ENCODE results near the gene GSTO1.
A peak's percentile ranks its signal among the peaks of the same experiment; 100 is the strongest.

The GSTO1 gene

DNA sequence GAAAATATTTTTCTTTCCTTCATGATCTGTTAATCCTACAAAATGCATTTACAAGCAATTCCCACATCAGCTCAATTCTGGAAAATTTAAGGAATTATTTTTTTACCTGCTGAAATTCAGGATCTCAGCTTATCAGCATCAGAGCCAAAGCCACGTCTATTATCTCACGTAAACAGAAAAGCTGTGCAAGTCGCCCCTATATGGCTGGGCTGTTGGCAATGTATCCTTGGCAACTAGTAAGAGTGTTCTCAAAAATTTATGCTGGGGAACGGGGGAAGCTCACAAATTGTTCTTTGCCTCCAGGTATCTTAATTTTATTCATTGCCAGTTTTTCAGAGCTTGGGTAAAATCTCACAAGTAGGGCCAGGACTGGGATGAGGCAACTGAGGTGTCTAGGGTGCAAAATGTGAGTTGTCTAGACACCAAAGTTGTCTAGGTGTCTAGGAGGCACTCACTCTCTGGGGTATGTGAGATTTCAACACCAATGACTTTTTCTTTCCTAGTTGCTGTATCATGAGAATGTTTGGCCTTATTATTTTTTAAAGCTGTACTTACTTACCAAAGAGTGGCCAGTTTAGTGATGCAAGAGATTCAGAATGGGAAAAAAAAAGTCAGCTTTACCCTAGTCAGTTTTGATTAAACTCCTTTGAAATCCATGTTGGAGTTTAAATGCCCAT, 19.3 kb downstream of the GSTO1 start:
- H3K4me3 ChIP-seq (ENCODE audit: insufficient read depth, low read depth, low read length) = no peak overlapping the region
- no peaks in the 10 kb centered on the region for H3K4me1 ChIP-seq (ENCODE audit: control insufficient read depth, insufficient read depth, low read length)
- WGBS, 2 experiments = 92 to 93% methylated on average over 4 of the region's 4 CpGs
- no peak overlapping the region for H3K27ac ChIP-seq (ENCODE audit: insufficient read depth, low read depth, low read length, poor library complexity, severe bottlenecking)
- H3K36me3 ChIP-seq (ENCODE audit: control insufficient read depth, insufficient read depth, low read length) = no peaks in the 10 kb centered on the region
- H3K27me3 ChIP-seq (ENCODE audit: control insufficient read depth, insufficient read depth, low read length, poor library complexity, severe bottlenecking) = peaks cover 14% of the 10 kb centered on the region
- no peaks in the 10 kb centered on the region for H3K9me3 ChIP-seq (ENCODE audit: control insufficient read depth, low read length)

DNA sequence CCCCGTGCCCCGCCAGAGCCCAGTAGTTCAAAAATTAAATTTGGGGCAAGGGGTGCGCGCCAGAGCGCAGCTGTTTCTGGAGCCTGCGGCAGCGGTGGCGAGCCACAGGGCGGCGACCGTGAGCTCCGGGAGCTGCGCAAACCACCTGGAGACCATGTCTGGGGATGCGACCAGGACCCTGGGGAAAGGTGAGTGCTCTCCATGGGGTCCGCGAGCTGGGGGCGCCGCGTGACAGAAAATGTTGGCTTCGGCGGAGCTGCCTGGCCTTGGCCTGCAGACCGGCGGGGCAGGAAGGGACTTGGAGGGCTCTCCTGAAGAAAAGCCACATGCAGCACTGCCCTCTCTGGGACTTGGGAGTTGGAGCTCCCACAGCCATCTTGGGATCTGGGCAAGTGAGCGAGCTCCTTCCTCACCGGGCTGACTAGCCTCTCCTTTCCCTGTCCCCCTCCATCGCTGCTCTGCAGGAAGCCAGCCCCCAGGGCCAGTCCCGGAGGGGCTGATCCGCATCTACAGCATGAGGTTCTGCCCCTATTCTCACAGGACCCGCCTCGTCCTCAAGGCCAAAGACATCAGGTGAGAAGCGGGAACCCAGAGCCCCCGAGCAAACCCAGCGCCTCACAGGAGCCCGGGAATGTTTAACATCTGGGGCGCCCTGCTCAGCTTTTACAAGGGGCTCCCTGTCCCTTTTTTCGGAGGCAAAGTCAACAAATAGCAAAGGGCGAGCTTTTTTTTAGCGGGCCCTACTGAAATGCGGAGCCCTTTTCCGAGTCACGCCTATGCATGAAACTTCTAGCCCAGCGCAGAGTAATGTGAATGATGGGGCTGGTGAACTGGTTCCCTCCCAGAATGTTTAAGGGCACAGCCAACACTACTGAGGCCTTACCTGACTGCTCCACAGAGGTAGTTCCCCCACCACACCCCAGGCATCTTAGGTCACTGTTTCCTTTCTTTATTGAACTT, 20.4 kb downstream of the GSTO1 start:
- H3K4me3 ChIP-seq (ENCODE audit: insufficient read depth, low read depth, low read length) = peak overlapping the region; percentile 35
- WGBS, 2 experiments = 47 to 48% methylated on average over 42 of the region's 42 CpGs
- no peaks in the 10 kb centered on the region for H3K9me3 ChIP-seq (ENCODE audit: control insufficient read depth, low read length)
- H3K36me3 ChIP-seq (ENCODE audit: control insufficient read depth, insufficient read depth, low read length) = no peaks in the 10 kb centered on the region
- peaks cover 14% of the 10 kb centered on the region for H3K27me3 ChIP-seq (ENCODE audit: control insufficient read depth, insufficient read depth, low read length, poor library complexity, severe bottlenecking)
- no peaks in the 10 kb centered on the region for H3K4me1 ChIP-seq (ENCODE audit: control insufficient read depth, insufficient read depth, low read length)
- H3K27ac ChIP-seq (ENCODE audit: insufficient read depth, low read depth, low read length, poor library complexity, severe bottlenecking) = no peak overlapping the region

DNA sequence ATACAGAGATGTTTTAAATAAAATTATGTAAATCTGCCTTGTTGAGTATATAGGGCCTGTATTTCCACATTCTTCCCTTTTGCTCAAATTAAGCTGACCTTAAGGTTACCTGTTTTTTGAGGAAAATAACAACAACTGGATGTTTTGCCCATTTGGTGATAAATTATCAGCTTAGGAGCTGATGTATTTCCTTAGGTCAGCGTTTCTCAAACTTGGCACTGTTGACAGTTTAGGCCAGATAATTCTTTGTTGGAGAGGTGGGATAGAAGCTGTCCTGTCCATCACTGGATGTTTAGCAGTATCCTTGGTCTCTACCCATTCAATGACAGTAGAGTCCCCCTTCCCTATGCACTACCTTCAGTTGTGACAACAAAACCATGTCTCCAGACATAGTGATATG, 21.5 kb downstream of the GSTO1 start:
- H3K9me3 ChIP-seq (ENCODE audit: control insufficient read depth, low read length) = no peaks in the 10 kb centered on the region
- peaks cover 14% of the 10 kb centered on the region for H3K27me3 ChIP-seq (ENCODE audit: control insufficient read depth, insufficient read depth, low read length, poor library complexity, severe bottlenecking)
- no peak overlapping the region for H3K4me3 ChIP-seq (ENCODE audit: insufficient read depth, low read depth, low read length)
- 87 to 89% methylated on average over 1 of the region's 1 CpG for WGBS, 2 experiments
- H3K36me3 ChIP-seq (ENCODE audit: control insufficient read depth, insufficient read depth, low read length) = no peaks in the 10 kb centered on the region
- H3K4me1 ChIP-seq (ENCODE audit: control insufficient read depth, insufficient read depth, low read length) = no peaks in the 10 kb centered on the region
- H3K27ac ChIP-seq (ENCODE audit: insufficient read depth, low read depth, low read length, poor library complexity, severe bottlenecking) = no peak overlapping the region

DNA sequence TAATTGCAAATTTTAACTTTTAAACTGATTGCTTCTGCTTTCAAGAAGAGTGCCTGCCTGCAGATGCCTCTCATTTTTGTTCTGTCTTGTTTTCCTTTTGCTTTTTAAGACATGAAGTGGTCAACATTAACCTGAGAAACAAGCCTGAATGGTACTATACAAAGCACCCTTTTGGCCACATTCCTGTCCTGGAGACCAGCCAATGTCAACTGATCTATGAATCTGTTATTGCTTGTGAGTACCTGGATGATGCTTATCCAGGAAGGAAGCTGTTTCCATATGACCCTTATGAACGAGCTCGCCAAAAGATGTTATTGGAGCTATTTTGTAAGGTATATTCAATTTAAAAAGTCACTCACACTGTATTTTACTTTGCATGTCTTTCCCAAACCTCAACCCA, 23.1 kb downstream of the GSTO1 start:
- Histone ChIP-seq H3K9me3 (ENCODE audit: control insufficient read depth, low read length) (no peaks in the 10 kb centered on the region), H3K27me3 (ENCODE audit: control insufficient read depth, insufficient read depth, low read length, poor library complexity, severe bottlenecking) (peaks cover 14% of the 10 kb centered on the region), H3K4me3 (ENCODE audit: insufficient read depth, low read depth, low read length) (no peak overlapping the region), H3K36me3 (ENCODE audit: control insufficient read depth, insufficient read depth, low read length) (no peaks in the 10 kb centered on the region), H3K27ac (ENCODE audit: insufficient read depth, low read depth, low read length, poor library complexity, severe bottlenecking) (no peak overlapping the region), H3K4me1 (ENCODE audit: control insufficient read depth, insufficient read depth, low read length) (no peaks in the 10 kb centered on the region)
- WGBS, 2 experiments = 89% methylated on average over 2 of the region's 2 CpGs; no CpG with 5 or more reads in 1 of the 2 experiments

DNA sequence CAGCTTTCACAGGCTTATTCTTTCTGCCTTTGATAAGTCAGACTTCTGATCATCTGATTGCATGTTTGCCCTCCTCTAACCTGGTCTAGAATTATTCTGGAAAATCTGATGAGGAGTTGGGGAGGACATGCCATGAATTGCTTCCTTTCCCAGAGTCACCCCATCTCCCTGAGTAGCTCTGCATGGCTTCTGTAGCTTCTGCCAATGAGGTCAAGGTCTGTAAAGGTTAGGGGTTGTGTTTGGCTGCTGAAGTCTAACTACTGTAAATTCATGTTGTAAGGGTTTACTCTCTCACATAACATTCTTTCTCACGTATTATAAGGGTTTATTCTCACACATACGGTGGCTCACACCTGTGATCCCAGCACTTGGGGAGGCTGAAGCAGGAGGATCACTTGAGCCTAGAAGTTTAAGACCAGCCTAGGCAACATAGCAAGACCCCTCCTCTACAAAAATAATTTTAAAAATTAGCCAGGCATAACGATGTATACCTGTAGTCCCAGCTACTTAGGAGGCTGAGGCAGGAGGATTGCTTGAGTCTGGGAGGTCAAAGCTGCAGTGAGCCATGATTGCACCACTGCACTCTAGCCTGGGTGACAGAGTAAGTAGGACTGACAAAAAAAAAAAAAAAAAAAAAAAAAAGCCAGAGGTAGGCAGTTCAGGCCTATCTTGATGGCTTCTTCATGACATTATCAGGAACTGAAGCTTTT, 25.0 kb downstream of the GSTO1 start:
- H3K4me3 ChIP-seq (ENCODE audit: insufficient read depth, low read depth, low read length) = no peak overlapping the region
- no peak overlapping the region for H3K27ac ChIP-seq (ENCODE audit: insufficient read depth, low read depth, low read length, poor library complexity, severe bottlenecking)
- H3K9me3 ChIP-seq (ENCODE audit: control insufficient read depth, low read length) = no peaks in the 10 kb centered on the region
- no peaks in the 10 kb centered on the region for H3K4me1 ChIP-seq (ENCODE audit: control insufficient read depth, insufficient read depth, low read length)
- peaks cover 8% of the 10 kb centered on the region for H3K27me3 ChIP-seq (ENCODE audit: control insufficient read depth, insufficient read depth, low read length, poor library complexity, severe bottlenecking)
- H3K36me3 ChIP-seq (ENCODE audit: control insufficient read depth, insufficient read depth, low read length) = no peaks in the 10 kb centered on the region
- 93 to 98% methylated on average over 3 of the region's 3 CpGs for WGBS, 2 experiments

DNA sequence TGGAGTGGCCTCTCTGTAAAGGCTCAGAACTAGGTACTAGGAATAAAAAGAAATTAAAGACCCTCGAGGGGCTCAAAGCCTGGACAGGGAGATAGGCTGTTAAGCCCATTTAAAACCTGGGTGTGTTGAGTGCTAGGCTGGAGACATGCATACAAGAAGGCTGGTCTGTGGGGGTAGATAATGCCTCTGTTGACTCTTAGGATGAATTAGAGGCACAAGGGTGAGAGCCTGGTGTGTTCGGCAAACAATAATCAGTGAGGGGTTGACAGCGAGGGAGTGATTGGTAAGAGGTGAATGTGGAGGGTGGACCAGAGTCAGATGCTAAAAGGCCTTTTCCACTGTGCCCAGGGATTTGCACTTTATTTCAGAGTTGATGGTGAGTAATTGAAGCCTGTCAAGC, 27.0 kb downstream of the GSTO1 start:
- Histone ChIP-seq H3K27ac (ENCODE audit: insufficient read depth, low read depth, low read length, poor library complexity, severe bottlenecking) (no peak overlapping the region), H3K9me3 (ENCODE audit: control insufficient read depth, low read length) (no peaks in the 10 kb centered on the region), H3K4me3 (ENCODE audit: insufficient read depth, low read depth, low read length) (no peak overlapping the region), H3K4me1 (ENCODE audit: control insufficient read depth, insufficient read depth, low read length) (no peaks in the 10 kb centered on the region), H3K27me3 (ENCODE audit: control insufficient read depth, insufficient read depth, low read length, poor library complexity, severe bottlenecking) (no peaks in the 10 kb centered on the region), H3K36me3 (ENCODE audit: control insufficient read depth, insufficient read depth, low read length) (no peaks in the 10 kb centered on the region)
- WGBS, 2 experiments = 77 to 80% methylated on average over 3 of the region's 3 CpGs

DNA sequence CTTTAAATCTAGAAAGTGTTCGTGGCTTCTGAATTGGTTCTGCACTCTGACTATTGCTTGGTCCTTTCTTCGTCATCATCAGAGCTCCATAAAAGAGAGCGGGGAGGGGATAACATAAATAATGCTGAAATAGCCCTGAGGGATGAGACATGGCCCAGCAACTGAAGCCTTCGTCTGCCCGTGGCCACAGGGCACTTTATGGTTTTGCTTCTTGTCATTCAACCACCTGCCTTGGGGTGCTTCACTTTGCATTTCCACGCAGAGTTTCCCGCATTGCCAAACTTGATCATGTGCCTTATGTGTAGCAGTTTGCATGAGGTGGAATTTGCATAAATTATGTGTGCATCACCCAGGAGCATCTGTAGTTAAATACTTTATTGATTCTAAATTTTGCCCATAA, 30.2 kb downstream of the GSTO1 start:
- H3K27ac ChIP-seq (ENCODE audit: insufficient read depth, low read depth, low read length, poor library complexity, severe bottlenecking) = no peak overlapping the region
- WGBS, 2 experiments = 90 to 95% methylated on average over 7 of the region's 7 CpGs

DNA sequence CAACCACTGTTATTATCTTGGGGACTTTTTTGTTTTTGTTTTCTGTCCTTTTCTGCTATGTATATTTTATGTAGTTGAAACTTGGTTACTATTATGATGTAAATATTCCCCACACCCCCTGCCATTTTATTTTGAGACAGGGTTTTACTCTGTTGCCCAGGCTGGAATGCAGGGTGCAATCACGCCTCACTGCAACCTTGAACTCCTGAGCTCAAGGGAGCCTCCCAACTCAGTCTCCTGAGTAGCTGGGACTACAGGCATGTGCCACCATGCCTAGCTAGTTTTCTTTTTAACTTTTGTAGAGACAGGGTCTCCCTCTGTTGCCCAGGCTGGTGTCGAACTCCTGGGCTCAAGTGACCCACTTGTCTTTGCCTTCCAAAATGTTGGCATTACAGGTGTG, 32.2 kb downstream of the GSTO1 start:
- peaks cover 6% of the 10 kb centered on the region for H3K27me3 ChIP-seq (ENCODE audit: control insufficient read depth, insufficient read depth, low read length, poor library complexity, severe bottlenecking)
- H3K27ac ChIP-seq (ENCODE audit: insufficient read depth, low read depth, low read length, poor library complexity, severe bottlenecking) = no peak overlapping the region
- H3K4me3 ChIP-seq (ENCODE audit: insufficient read depth, low read depth, low read length) = no peak overlapping the region
- no peaks in the 10 kb centered on the region for H3K9me3 ChIP-seq (ENCODE audit: control insufficient read depth, low read length)
- 82 to 90% methylated on average over 2 of the region's 2 CpGs for WGBS, 2 experiments
- H3K4me1 ChIP-seq (ENCODE audit: control insufficient read depth, insufficient read depth, low read length) = no peaks in the 10 kb centered on the region
- H3K36me3 ChIP-seq (ENCODE audit: control insufficient read depth, insufficient read depth, low read length) = no peaks in the 10 kb centered on the region

More for the DNA sequence above, 30.2 kb downstream of the GSTO1 start:
- H3K4me3 ChIP-seq (ENCODE audit: insufficient read depth, low read depth, low read length) = no peak overlapping the region
- no peaks in the 10 kb centered on the region for H3K9me3 ChIP-seq (ENCODE audit: control insufficient read depth, low read length)
- no peaks in the 10 kb centered on the region for H3K27me3 ChIP-seq (ENCODE audit: control insufficient read depth, insufficient read depth, low read length, poor library complexity, severe bottlenecking)
- H3K36me3 ChIP-seq (ENCODE audit: control insufficient read depth, insufficient read depth, low read length) = no peaks in the 10 kb centered on the region
- no peaks in the 10 kb centered on the region for H3K4me1 ChIP-seq (ENCODE audit: control insufficient read depth, insufficient read depth, low read length)

DNA sequence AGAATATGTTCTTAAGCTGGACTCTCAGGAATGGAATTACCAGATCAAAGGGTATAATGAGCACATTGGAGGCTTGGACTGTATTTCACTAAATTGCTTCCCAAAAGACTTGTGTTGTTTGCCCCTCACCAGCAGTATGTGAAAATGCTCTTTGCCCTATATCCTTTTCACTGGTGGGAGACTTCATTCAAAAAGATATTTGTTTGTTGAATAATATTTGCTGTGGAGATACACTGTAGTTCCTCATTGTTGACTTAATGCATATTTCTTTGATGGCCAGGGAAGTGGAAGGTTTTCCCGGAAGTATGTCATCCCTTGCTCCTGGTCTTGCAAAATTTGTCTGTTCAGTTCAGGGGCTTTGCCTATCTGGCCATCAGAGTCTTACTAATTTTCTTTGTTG, 33.7 kb downstream of the GSTO1 start:
- Histone ChIP-seq H3K4me3 (ENCODE audit: insufficient read depth, low read depth, low read length) (no peak overlapping the region), H3K9me3 (ENCODE audit: control insufficient read depth, low read length) (no peaks in the 10 kb centered on the region), H3K27ac (ENCODE audit: insufficient read depth, low read depth, low read length, poor library complexity, severe bottlenecking) (no peak overlapping the region), H3K4me1 (ENCODE audit: control insufficient read depth, insufficient read depth, low read length) (no peaks in the 10 kb centered on the region), H3K27me3 (ENCODE audit: control insufficient read depth, insufficient read depth, low read length, poor library complexity, severe bottlenecking) (peaks cover 6% of the 10 kb centered on the region), H3K36me3 (ENCODE audit: control insufficient read depth, insufficient read depth, low read length) (no peaks in the 10 kb centered on the region)
- 85 to 96% methylated on average over 1 of the region's 1 CpG for WGBS, 2 experiments

DNA sequence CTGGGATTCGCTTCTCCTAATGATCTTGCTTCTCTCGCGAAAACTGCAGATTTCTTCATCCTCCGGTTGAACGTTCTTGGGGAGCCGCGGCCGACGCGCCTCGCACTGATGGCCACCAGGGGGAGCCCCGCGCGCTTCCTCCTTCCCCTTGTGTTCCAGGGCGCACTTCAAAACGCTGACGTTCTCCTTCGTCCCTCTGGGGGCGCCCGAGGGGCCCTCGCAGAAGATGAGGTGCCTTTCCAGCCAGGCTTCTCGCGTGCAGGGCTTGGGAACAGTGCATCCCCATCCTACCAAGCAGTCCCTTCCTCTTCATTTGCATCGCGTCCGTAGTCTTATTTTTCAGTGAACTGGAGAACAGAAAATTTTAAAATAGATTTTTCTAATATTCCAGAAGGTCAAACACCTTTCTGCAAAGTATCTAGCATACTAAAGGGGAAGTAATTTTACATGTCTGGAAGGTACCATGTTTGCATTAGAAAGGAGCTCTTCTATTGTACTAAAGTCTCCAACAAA, 36.8 kb downstream of the GSTO1 start:
- WGBS, 2 experiments = 2 to 3% methylated on average over 23 to 26 of the region's 26 CpGs
- Histone ChIP-seq H3K9me3 (ENCODE audit: control insufficient read depth, low read length) (no peaks in the 10 kb centered on the region), H3K4me3 (ENCODE audit: insufficient read depth, low read depth, low read length) (no peak overlapping the region), H3K27ac (ENCODE audit: insufficient read depth, low read depth, low read length, poor library complexity, severe bottlenecking) (no peak overlapping the region), H3K27me3 (ENCODE audit: control insufficient read depth, insufficient read depth, low read length, poor library complexity, severe bottlenecking) (peaks cover 6% of the 10 kb centered on the region), H3K36me3 (ENCODE audit: control insufficient read depth, insufficient read depth, low read length) (no peaks in the 10 kb centered on the region), H3K4me1 (ENCODE audit: control insufficient read depth, insufficient read depth, low read length) (no peaks in the 10 kb centered on the region)

Measured in ectodermal cell (in vitro differentiated cells).